NT2/D1 (cell line): ENCODE measurements around the gene IL17B.

Source experiments
- SUZ12 ChIP-seq: IDR thresholded peaks from 2 replicates; pipeline ENCODE4 v1.6.1; 2011; ENCODE audit not compliant: insufficient read length, insufficient read depth; ENCODE audit errors: extremely low read depth
- YY1 ChIP-seq: IDR thresholded peaks from 2 replicates; pipeline ENCODE4 v1.6.1; 2011; ENCODE audit not compliant: insufficient read length, insufficient read depth
- ZNF274 ChIP-seq: IDR thresholded peaks from 2 replicates; pipeline ENCODE4 v1.6.1; 2011; ENCODE audit warnings: mild to moderate bottlenecking, low read depth, low read length

- TF ChIP-seq SUZ12 (no peak), ZNF274 (no peak), YY1 (no peak)
These were observed 12.4 kb upstream of the IL17B start for GRCh38 chr5:149391524-149391923.
